Esophagus squamous epithelium (tissue), 5 donors: ENCODE data around the gene SGSH. TPM values are rescaled to one million over a fixed set of nuclear protein-coding genes. Genes with fewer than 3 reads are reported as not detected.

Experiments used
- DNase-seq: peaks from one replicate; lab custom pipeline; 2025; lab: John Stamatoyannopoulos, UW
- H3K27ac ChIP-seq, 4 donors: fragments of 200-600 bp; sonication (generic); one replicate each; pipeline ENCODE4 v1.5.1; 2016 to 2019; ENCODE audit warnings: mild to moderate bottlenecking in 1 of 4
- H3K27me3 ChIP-seq, 4 donors: fragments of 200-600 bp; sonication (generic); 1 replicate in 3 of 4; 2 replicates in 1 of 4; pipeline versions ENCODE4 v1.5.1 to v1.6.0; 2017 to 2021; ENCODE audit warnings: antibody characterized with exemption in 1 of 4
- H3K36me3 ChIP-seq, 3 donors: fragments of 200-600 bp; sonication (generic); one replicate each; pipeline ENCODE4 v1.5.1; 2016 to 2019
- H3K4me1 ChIP-seq, 3 donors: fragments of 200-600 bp; sonication (generic); one replicate each; pipeline ENCODE4 v1.5.1; 2017 to 2019
- H3K4me3 ChIP-seq, 4 donors: fragments of 200-600 bp; sonication (generic); 1 replicate in 3 of 4; 2 replicates in 1 of 4; pipeline ENCODE4 v1.5.1; 2016 to 2019; ENCODE audit warnings: mild to moderate bottlenecking in 2 of 4, moderate library complexity in 1 of 4
- H3K9me3 ChIP-seq, 3 donors: fragments of 200-600 bp; sonication (generic); one replicate each; pipeline ENCODE4 v1.5.1; 2016 to 2019
- CTCF ChIP-seq, 6 experiments: fragments of 450-650 bp in 4 of 6; fragments of 200-600 bp in 2 of 6; sonication (generic) in 2 of 6; IDR thresholded peaks; one replicate each; pipeline ENCODE4 v1.5.1; 2016 to 2019; ENCODE audit warnings: antibody characterized with exemption in 6 of 6, mild to moderate bottlenecking in 4 of 6, moderate library complexity in 4 of 6
- POLR2A ChIP-seq, 4 donors: fragments of 450-650 bp; IDR thresholded peaks; one replicate each; pipeline ENCODE4 v1.6.1; 2017; ENCODE audit warnings: antibody characterized with exemption in 4 of 4, mild to moderate bottlenecking in 4 of 4, moderate library complexity in 3 of 4
- WGBS, 2 donors: methylation state at CpG; one replicate each; pipeline ENCODE4 v1.1.5; 2018; 5-methylcytosine and 5-hydroxymethylcytosine counted together
- intact Hi-C: fragments of 100-400 bp; cut with DNase I; formaldehyde crosslinking; loops from one replicate; pipeline ENCODE4 v1.15.0; 2022
- total RNA-seq, 4 donors: library from RNA; depleted of rRNA; stranded (reverse); fragments of >200 nt; gene quantifications; one replicate each; pipeline ENCODE4 v1.1.0, GENCODE V29; 2016
- donor health status: DM: yes; HTN: yes; CAD: no.

The SGSH gene
- total RNA-seq, 4 donors from 2014 or later: 8.7 to 18.7 (median 12.9) TPM

DNA sequence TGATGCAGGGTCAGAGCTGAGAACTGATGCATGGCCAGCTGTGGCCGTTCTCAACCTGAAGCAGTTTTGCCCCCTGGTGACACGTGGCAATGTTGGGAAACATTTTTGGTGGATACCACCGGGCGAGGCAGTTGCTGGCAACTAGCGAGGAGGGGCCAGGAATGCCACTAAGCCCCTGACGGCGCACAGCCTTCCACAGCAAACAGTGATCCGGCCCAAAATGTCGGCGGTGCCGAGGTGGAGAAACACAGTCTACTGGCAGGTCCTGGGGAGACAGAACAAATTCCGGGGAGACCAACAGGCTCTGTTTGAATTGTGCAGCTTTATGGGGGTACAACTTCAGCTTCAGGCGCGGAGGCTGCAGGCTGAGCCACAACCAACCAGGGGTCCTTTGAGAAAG, 8.3 kb upstream of the SGSH start:
- TF ChIP-seq CTCF (IDR thresholded peaks at IDR 0.05) (no peak), POLR2A (IDR thresholded peaks at IDR 0.05) (no peak)
- Histone ChIP-seq H3K4me1 (no peaks in the 10 kb centered on the region), H3K27ac (no peak overlapping the region), H3K36me3 (peaks cover 0 to 71% (median 0%) of the 10 kb centered on the region in 3 donors), H3K27me3 (no peaks in the 10 kb centered on the region), H3K9me3 (peaks cover 0 to 20% (median 15%) of the 10 kb centered on the region in 3 donors), H3K4me3 (no peak overlapping the region)
- intact Hi-C loops: no loop called here
- DNase-seq: no peak
- WGBS, 2 donors: 86 to 96% methylated on average over 3 to 13 of the region's 14 CpGs

- DNase-seq: no peak
These were observed 7.5 kb upstream of the SGSH start for GRCh38 chr17:80227666-80228065.

GRCh38 chr17:80227156-80227555, 7.0 kb upstream of the SGSH start:
- intact Hi-C loops: no loop called here
- no peak for DNase-seq
- peaks cover 0 to 10% (median 0%) of the 10 kb centered on the region in 3 donors for H3K4me1 ChIP-seq
- peaks cover 0 to 62% (median 0%) of the 10 kb centered on the region in 3 donors for H3K36me3 ChIP-seq
- WGBS, 2 donors: 94 to 95% methylated on average over 4 of the region's 4 CpGs
- no peak overlapping the region for H3K27ac ChIP-seq
- no peaks in the 10 kb centered on the region for H3K27me3 ChIP-seq
- no peak for TF ChIP-seq CTCF (IDR thresholded peaks at IDR 0.05)
- H3K9me3 ChIP-seq: peaks cover 0 to 8% (median 3%) of the 10 kb centered on the region in 3 donors
- no peak overlapping the region for H3K4me3 ChIP-seq

More at GRCh38 chr17:80227666-80228065, 7.5 kb upstream of the SGSH start:
- peaks cover 0 to 5% (median 0%) of the 10 kb centered on the region in 3 donors for H3K4me1 ChIP-seq
- WGBS, 2 donors: 78 to 100% methylated on average over 1 to 2 of the region's 11 CpGs
- peaks cover 0 to 68% (median 0%) of the 10 kb centered on the region in 3 donors for H3K36me3 ChIP-seq
- no peaks in the 10 kb centered on the region for H3K27me3 ChIP-seq
- peaks cover 0 to 13% (median 8%) of the 10 kb centered on the region in 3 donors for H3K9me3 ChIP-seq
- intact Hi-C loops: no loop called here
- H3K4me3 ChIP-seq: no peak overlapping the region
- H3K27ac ChIP-seq: no peak overlapping the region
- TF ChIP-seq POLR2A (IDR thresholded peaks at IDR 0.05) (no peak), CTCF (IDR thresholded peaks at IDR 0.05) (no peak)

DNA sequence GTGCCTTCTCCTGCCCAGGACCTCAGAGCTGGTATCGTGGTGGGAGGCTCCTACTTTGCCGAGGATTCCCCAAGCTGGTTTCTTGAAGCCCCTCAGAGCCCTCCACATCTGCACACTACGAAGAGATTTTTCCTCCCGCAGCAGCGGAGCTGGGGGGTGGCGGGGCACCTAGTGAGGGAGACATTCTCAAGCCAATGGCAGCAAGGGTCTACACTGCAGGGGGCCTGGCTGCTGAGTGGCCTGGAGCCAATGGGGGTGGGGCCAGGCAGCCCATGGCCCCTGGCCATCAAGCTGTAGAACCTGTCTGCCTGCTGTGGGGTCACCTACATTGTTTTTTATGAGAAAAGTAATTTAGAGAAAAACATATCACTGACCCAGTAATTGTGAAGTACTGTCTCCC, 5.1 kb upstream of the SGSH start:
- H3K27ac ChIP-seq: no peak overlapping the region
- H3K4me3 ChIP-seq: no peak overlapping the region
- H3K36me3 ChIP-seq: peaks cover 0 to 45% (median 0%) of the 10 kb centered on the region in 3 donors
- TF ChIP-seq CTCF (IDR thresholded peaks at IDR 0.05) (no peak), POLR2A (IDR thresholded peaks at IDR 0.05) (no peak)
- DNase-seq: no peak
- intact Hi-C loops: no loop called here
- 85 to 94% methylated on average over 4 of the region's 6 CpGs for WGBS, 2 donors
- H3K27me3 ChIP-seq: no peaks in the 10 kb centered on the region
- peaks cover 10 to 27% (median 12%) of the 10 kb centered on the region in 3 donors for H3K4me1 ChIP-seq
- no peaks in the 10 kb centered on the region for H3K9me3 ChIP-seq

- intact Hi-C loops: no loop called here
- no peak overlapping the region for H3K27ac ChIP-seq
- no peak for DNase-seq
- no peaks in the 10 kb centered on the region for H3K9me3 ChIP-seq
- H3K36me3 ChIP-seq: peaks cover 0 to 41% (median 0%) of the 10 kb centered on the region in 3 donors
- no peak for TF ChIP-seq CTCF (IDR thresholded peaks at IDR 0.05)
- no peak for TF ChIP-seq POLR2A (IDR thresholded peaks at IDR 0.05)
- no peaks in the 10 kb centered on the region for H3K27me3 ChIP-seq
- H3K4me1 ChIP-seq: peaks cover 10 to 31% (median 12%) of the 10 kb centered on the region in 3 donors
- H3K4me3 ChIP-seq: no peak overlapping the region
- 90 to 100% methylated on average over 2 of the region's 6 CpGs for whole genome bisulfite sequencing, 2 donors
These were observed 4.5 kb upstream of the SGSH start for GRCh38 chr17:80224683-80225082.
